Activated CD4-positive, CD25-positive, alpha-beta regulatory T cell (primary cell): ENCODE results near the gene SKA2.
"Not testable (repeated sequence)": the region's sequence is repeated elsewhere in the genome, so short reads cannot be mapped to it uniquely, and the experiment has no call there.

ENCODE experiments used
- DNase-seq, 4 experiments: peaks; one replicate each; lab custom pipeline; 2025; lab: John Stamatoyannopoulos, UW

SKA2 gene

DNA sequence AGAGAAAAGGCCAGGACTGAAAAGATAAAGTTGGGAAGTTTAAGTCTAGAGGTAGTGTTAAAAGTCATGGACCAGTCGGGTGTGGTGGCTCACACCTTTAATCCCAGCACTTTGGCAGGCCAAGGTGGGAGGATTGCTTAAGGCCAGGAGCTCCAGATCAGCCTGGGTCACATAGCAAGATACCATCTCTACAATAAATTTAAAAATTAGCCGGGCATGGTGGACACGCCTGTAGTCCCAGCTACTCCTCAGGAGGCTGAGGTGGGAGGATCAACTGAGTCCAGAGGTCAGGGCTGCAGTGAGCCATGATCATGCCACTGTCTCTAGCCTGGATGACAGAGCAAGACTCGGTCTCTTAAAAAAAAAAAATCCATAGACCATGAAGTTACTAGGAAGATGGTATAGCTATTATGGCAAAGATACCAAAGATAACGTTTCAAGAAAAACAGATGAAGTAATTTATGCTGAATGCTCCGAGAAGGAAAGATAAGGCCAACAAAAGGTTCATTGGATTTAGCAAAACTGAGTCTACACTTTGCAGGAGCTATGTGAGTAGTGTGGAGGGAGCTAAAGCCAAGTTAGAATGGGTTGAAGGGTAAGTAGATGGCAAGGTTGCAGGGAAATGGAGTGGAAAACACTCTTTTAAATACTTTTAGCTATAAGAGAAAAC is 60.0 kb downstream of the SKA2 start:
- DNase-seq: no peak

DNA sequence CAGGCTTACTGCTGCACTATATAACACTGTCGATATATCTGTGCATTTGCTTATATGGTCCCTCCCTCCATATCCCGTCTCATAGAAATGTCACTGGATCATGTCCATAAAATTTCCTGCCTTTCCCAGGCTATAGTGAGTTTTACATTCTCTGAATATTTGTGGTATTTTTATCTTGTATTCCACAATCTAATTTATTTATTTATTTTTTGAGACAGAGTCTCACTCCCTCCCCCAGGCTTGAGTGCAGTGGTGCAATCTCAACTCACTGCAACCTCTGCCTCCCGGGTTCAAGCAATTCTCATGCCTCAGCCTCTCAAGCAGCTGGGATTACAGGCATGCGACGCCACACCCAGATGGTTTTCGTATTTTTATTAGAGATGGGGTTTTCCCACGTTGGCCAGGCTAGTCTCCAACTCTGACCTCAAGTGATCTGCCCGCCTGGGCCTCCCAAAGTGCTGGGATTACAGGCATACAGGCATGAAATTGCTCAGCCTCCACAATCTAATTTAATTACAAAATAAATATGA is 61.2 kb downstream of the SKA2 start:
- DNase-seq: no peak

GRCh38 chr17:59093145-59093701 is 61.8 kb downstream of the SKA2 start:
- DNase-seq: no peak

DNA sequence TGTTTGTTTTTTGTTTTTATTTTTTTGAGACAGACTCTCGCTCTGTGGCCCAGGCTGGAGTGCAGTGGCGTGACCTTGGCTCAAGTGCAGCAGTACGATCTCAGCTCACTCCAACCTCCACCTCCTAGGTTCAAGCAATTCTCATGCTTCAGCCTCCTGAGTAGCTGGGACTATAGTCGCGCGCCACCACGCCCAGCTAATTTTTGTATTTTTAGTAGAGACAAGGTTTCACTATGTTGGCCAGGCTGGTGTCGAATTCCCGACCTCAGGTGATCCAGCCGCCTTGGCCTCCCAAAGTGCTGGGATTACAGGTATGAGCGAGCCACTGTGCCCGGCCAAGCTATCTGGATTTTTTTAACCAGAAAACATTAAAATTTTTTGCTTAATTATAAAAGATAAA is 64.4 kb downstream of the SKA2 start:
- DNase-seq: not testable (repeated sequence)

DNA sequence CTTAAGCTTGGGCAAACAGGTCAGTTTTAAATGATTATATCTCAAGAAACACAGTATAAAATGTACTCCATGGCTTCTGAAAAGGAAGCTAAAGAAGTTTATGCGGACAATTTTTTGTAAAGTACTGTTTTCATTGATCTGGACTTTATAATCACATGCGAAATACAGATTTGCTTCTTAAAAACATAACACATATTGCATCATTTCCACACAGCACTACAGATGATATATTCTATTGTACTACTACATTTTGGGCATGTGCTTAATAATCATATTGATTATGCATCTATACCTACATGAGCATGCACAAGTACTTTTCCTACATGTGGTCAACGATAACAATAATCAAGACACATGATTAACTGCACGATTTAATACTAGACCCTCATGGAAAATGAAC is 70.8 kb downstream of the SKA2 start:
- no peak for DNase-seq

DNA sequence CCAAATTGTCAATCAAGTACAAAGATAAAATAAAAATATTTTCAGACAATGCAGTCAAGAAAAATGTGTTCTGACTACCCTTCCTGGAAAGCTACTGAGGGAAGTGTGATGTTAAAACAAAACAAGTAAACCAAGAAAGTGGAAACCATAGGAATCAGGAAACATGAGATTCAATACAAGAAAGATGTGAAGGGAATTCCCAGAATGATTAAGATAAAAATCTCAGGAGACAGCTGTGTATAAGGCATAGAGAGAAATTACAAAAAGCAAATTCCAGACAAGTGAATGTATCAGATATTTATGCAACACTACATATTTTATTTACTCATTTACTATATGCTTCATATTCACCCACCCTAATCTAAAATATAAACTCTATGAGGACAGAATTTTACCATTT is 80.5 kb downstream of the SKA2 start:
- DNase-seq: no peak

GRCh38 chr17:59073972-59074371 is 81.0 kb downstream of the SKA2 start:
- no peak for DNase-seq

DNA sequence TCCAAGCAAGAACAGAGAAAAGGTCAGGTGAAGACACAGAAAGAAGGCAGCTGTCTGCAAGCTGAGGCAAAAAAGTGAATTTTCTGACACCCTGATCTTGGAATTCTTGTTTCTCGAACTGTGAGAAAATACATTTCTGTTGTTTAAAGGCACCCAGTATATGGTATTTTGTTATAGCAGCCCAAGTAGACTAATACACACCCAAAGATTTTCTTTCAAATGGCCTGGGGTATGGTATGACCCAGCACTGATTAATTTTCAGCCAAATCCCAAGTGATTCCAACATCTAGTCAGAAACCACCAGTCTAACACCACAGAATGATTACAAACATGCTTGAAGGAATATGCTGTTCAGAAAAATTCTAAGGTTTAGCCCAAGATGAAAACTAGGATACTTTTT is 85.1 kb downstream of the SKA2 start:
- no peak for DNase-seq

- DNase-seq: no peak
Measured at GRCh38 chr17:59067756-59068155, 87.2 kb downstream of the SKA2 start.

DNA sequence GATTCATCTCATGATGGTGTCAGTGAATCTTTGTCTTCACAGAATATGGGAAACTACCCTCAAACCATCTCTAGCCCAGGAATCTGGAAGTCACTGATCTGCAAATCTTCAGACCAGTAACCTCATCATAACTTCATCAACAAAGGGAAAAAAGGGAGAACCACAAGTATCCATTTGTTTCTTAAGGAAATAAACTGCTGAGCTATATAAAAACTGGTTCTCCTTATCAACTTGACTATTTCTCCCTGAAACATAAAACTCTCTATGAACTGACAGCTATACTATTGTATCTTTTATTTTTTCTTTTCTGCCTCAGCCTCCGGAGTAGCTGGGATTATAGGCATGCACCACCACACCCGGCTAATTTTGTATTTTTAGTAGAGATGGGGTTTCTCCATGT is 87.6 kb downstream of the SKA2 start:
- no peak for DNase-seq

DNA sequence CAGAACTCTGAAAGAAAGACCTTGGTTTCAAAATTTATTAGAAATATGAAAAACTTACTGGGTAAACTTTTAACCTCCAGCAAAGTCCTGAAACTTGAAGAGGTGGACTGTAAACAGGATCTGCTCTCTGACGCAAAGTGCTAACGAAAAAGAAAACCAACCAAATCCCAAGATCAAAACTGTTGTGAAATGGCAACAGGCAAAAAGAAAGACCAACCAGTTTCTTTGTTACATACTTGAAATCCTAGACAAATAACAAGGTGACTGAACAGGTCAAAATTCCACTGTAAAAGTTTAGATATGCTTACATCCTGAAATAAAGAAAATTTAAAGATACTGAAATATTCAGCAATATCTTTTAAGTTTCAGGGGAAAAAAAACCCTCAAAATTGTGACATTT is 92.5 kb downstream of the SKA2 start:
- DNase-seq: no peak
